Measurements from ENCODE around the gene SORCS2.

SORCS2 gene

GRCh38 chr4:7461230-7461629 lies 268.9 kb downstream of the SORCS2 start:
- in situ Hi-C loops (cut with MboI; ENCODE audit: low sequenced_read_pairs), result no loop called here

GRCh38 chr4:7462509-7462971 lies 270.2 kb downstream of the SORCS2 start:
- in situ Hi-C loops (cut with MboI; ENCODE audit: low sequenced_read_pairs), result no loop called here

- in situ Hi-C loops (cut with MboI; ENCODE audit: low sequenced_read_pairs), result no loop called here
Measured at GRCh38 chr4:7463566-7464258, 271.4 kb downstream of the SORCS2 start.

GRCh38 chr4:7464259-7464655 lies 271.9 kb downstream of the SORCS2 start:
- in situ Hi-C loops (cut with MboI; ENCODE audit: low sequenced_read_pairs), result no loop called here

- in situ Hi-C loops (cut with MboI; ENCODE audit: low sequenced_read_pairs), result no loop called here
Measured at GRCh38 chr4:7465017-7465416, 272.7 kb downstream of the SORCS2 start.

- in situ Hi-C loops (cut with MboI; ENCODE audit: low sequenced_read_pairs), result no loop called here
Measured at GRCh38 chr4:7466215-7466614, 273.9 kb downstream of the SORCS2 start.

- in situ Hi-C loops (cut with MboI; ENCODE audit: low sequenced_read_pairs), result no loop called here
Measured at GRCh38 chr4:7466904-7467303, 274.6 kb downstream of the SORCS2 start.

- in situ Hi-C loops (cut with MboI; ENCODE audit: low sequenced_read_pairs), result no loop called here
Measured at GRCh38 chr4:7467471-7467870, 275.1 kb downstream of the SORCS2 start.

- in situ Hi-C loops (cut with MboI; ENCODE audit: low sequenced_read_pairs), result no loop called here
Measured at GRCh38 chr4:7469023-7469422, 276.7 kb downstream of the SORCS2 start.

GRCh38 chr4:7470111-7470510 lies 277.8 kb downstream of the SORCS2 start:
- in situ Hi-C loops (cut with MboI; ENCODE audit: low sequenced_read_pairs), result no loop called here

GRCh38 chr4:7470522-7471128 lies 278.3 kb downstream of the SORCS2 start:
- in situ Hi-C loops (cut with MboI; ENCODE audit: low sequenced_read_pairs), result no loop called here

- in situ Hi-C loops (cut with MboI; ENCODE audit: low sequenced_read_pairs), result no loop called here
Measured at GRCh38 chr4:7472442-7473013, 280.2 kb downstream of the SORCS2 start.

GRCh38 chr4:7473081-7473480 lies 280.7 kb downstream of the SORCS2 start:
- in situ Hi-C loops (cut with MboI; ENCODE audit: low sequenced_read_pairs), result no loop called here

GRCh38 chr4:7474320-7474719 lies 282.0 kb downstream of the SORCS2 start:
- in situ Hi-C loops (cut with MboI; ENCODE audit: low sequenced_read_pairs), result no loop called here

GRCh38 chr4:7475207-7475606 lies 282.9 kb downstream of the SORCS2 start:
- in situ Hi-C loops (cut with MboI; ENCODE audit: low sequenced_read_pairs), result no loop called here

- in situ Hi-C loops (cut with MboI; ENCODE audit: low sequenced_read_pairs), result no loop called here
Measured at GRCh38 chr4:7476820-7477219, 284.5 kb downstream of the SORCS2 start.

GRCh38 chr4:7477695-7478094 lies 285.4 kb downstream of the SORCS2 start:
- in situ Hi-C loops (cut with MboI; ENCODE audit: low sequenced_read_pairs), result no loop called here

GRCh38 chr4:7478665-7479064 lies 286.3 kb downstream of the SORCS2 start:
- in situ Hi-C loops (cut with MboI; ENCODE audit: low sequenced_read_pairs), result no loop called here

- in situ Hi-C loops (cut with MboI; ENCODE audit: low sequenced_read_pairs), result no loop called here
Measured at GRCh38 chr4:7480423-7480822, 288.1 kb downstream of the SORCS2 start.

- in situ Hi-C loops (cut with MboI; ENCODE audit: low sequenced_read_pairs), result no loop called here
Measured at GRCh38 chr4:7481227-7481626, 288.9 kb downstream of the SORCS2 start.

- in situ Hi-C loops (cut with MboI; ENCODE audit: low sequenced_read_pairs), result no loop called here
Measured at GRCh38 chr4:7485096-7485495, 292.8 kb downstream of the SORCS2 start.

- in situ Hi-C loops (cut with MboI; ENCODE audit: low sequenced_read_pairs), result no loop called here
Measured at GRCh38 chr4:7486101-7486500, 293.8 kb downstream of the SORCS2 start.
